Measurements from ENCODE around the gene L1CAM.

Gene L1CAM

DNA sequence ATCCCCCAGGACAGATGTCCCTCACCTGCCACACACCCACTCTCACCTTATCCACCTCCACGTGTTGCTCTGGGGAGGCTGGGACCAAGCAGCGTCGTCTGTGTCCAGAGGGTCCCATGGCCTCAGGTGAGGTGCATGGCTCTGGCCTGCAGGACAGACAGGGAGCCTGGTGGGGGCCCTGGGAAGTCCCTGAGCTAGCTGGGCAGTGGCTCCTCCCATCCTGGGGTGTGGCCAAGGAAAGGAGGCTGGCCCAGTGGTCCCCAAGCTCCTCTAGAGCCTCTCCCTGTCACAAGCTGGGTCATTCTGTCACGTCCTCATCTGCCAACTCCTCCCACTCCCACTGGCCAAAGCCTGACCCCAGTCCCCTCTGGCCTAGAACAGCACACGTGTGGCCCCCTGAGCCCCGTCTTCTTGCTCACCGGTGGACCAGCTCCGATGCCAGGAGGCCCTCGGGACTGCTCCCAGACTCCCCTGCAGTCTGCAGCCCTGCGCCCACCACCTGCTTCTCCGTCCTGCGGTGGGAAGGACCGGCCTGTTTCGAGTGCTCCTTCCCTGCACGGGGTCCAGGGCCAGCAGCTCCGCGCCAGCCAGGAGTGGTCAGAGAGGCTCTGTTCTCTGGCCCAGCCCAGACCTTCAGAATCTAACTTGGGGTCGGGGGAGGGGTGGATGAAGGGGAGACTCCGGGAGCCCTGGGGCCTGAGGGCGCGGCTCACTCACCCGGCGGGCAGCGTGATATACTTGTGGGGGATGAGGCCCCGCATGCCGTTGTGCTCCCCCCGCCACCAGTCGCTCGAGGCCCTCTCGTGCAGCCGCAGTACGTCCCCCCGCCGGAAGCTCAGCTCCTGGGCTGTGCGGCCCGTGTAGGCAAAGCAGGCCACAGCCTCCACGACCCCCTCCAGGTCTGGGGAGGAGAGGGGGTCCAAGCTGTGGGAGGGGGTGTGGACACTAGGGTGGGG is 23.3 kb upstream of the L1CAM start:
- no peak for ATAC-seq (ENCODE audit: insufficient read depth, low read depth)
- H3K36me3 ChIP-seq (ENCODE audit: insufficient read depth, low read length): peaks cover 49% of the 10 kb centered on the region

DNA sequence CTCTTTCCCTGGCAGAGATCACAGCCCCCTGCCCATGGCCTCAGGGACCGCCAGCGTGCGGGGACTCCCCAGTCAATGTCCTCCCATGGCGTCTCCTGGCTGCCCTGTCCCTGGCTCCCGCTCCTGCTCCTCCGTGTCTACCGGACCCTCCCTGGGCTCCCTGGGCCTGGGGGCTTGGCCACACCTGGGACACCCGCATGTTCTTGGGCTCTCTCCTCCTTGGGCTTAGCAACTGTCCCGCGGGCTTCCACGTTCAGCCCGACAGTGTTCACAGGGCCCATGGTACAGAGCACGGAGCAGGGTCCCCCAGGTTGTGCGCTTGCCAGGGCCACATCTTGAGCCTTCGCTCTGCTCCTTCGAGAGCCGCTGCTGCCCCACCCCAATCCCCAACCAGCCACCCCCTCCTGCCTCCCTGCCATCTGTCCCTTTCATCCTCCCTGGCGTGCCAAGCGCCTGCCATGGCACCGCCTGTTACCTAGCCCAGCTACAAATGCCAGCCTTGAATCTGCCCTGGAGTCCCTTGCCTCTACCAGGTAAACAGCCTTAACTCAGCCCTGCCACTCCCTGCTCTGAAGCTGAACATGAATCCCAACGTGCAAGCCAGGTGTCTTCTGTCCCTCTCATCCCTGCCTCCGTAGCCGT is 22.4 kb upstream of the L1CAM start:
- ATAC-seq (ENCODE audit: insufficient read depth, low read depth): no peak
- H3K27me3 ChIP-seq (ENCODE audit: insufficient read depth, low read length, poor library complexity): no peaks in the 10 kb centered on the region
- no peaks in the 10 kb centered on the region for H3K79me2 ChIP-seq (ENCODE audit: insufficient read depth, low read length)
- no peak overlapping the region for H3K27ac ChIP-seq (ENCODE audit: low read length)
- H3K4me3 ChIP-seq (ENCODE audit: low read depth in 1 of 2, low read length in 2 of 2): no peak overlapping the region
- no peaks in the 10 kb centered on the region for H3K9me3 ChIP-seq (ENCODE audit: insufficient read depth, low read length, severe bottlenecking)
- peaks cover 1% of the 10 kb centered on the region; the same call in 1 of the 2 replicates for H4K20me1 ChIP-seq (ENCODE audit: insufficient read depth, low read length)
- H3K4me2 ChIP-seq (ENCODE audit: insufficient read depth, low read length): no peak overlapping the region
- peaks cover 39% of the 10 kb centered on the region for H3K36me3 ChIP-seq (ENCODE audit: insufficient read depth, low read length)
- no peak for TF ChIP-seq EZH2 (IDR thresholded peaks at IDR 0.05; ENCODE audit: borderline replicate concordance, low read depth, low read length, severe bottlenecking)
- TF ChIP-seq, protein P1, sequence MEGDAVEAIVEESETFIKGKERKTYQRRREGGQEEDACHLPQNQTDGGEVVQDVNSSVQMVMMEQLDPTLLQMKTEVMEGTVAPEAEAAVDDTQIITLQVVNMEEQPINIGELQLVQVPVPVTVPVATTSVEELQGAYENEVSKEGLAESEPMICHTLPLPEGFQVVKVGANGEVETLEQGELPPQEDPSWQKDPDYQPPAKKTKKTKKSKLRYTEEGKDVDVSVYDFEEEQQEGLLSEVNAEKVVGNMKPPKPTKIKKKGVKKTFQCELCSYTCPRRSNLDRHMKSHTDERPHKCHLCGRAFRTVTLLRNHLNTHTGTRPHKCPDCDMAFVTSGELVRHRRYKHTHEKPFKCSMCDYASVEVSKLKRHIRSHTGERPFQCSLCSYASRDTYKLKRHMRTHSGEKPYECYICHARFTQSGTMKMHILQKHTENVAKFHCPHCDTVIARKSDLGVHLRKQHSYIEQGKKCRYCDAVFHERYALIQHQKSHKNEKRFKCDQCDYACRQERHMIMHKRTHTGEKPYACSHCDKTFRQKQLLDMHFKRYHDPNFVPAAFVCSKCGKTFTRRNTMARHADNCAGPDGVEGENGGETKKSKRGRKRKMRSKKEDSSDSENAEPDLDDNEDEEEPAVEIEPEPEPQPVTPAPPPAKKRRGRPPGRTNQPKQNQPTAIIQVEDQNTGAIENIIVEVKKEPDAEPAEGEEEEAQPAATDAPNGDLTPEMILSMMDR (IDR thresholded peaks at IDR 0.05; ENCODE audit: borderline replicate concordance, extremely low read depth, low read length, poor library complexity, severe bottlenecking): no peak
- H2AFZ ChIP-seq (ENCODE audit: low read depth, low read length): no peak overlapping the region
- no peak for DNase-seq
- H3K9ac ChIP-seq (ENCODE audit: low read depth, low read length): no peak overlapping the region
- no peaks in the 10 kb centered on the region for H3K4me1 ChIP-seq (ENCODE audit: insufficient read depth, low read length)

More for the DNA sequence above, 23.3 kb upstream of the L1CAM start:
- Histone ChIP-seq H3K27ac (ENCODE audit: low read length) (no peak overlapping the region), H3K4me2 (ENCODE audit: insufficient read depth, low read length) (no peak overlapping the region), H3K27me3 (ENCODE audit: insufficient read depth, low read length, poor library complexity) (no peaks in the 10 kb centered on the region), H2AFZ (ENCODE audit: low read depth, low read length) (no peak overlapping the region), H3K9ac (ENCODE audit: low read depth, low read length) (no peak overlapping the region), H3K79me2 (ENCODE audit: insufficient read depth, low read length) (no peaks in the 10 kb centered on the region), H3K4me1 (ENCODE audit: insufficient read depth, low read length) (no peaks in the 10 kb centered on the region), H3K4me3 (ENCODE audit: low read depth in 1 of 2, low read length in 2 of 2) (no peak overlapping the region), H3K9me3 (ENCODE audit: insufficient read depth, low read length, severe bottlenecking) (no peaks in the 10 kb centered on the region), H4K20me1 (ENCODE audit: insufficient read depth, low read length) (peaks cover 7% of the 10 kb centered on the region; the same call in 1 of the 2 replicates)
- no peak for DNase-seq
- no peak for TF ChIP-seq EZH2 (IDR thresholded peaks at IDR 0.05; ENCODE audit: borderline replicate concordance, low read depth, low read length, severe bottlenecking)
- TF ChIP-seq, protein P1 (IDR thresholded peaks at IDR 0.05; ENCODE audit: borderline replicate concordance, extremely low read depth, low read length, poor library complexity, severe bottlenecking): no peak

DNA sequence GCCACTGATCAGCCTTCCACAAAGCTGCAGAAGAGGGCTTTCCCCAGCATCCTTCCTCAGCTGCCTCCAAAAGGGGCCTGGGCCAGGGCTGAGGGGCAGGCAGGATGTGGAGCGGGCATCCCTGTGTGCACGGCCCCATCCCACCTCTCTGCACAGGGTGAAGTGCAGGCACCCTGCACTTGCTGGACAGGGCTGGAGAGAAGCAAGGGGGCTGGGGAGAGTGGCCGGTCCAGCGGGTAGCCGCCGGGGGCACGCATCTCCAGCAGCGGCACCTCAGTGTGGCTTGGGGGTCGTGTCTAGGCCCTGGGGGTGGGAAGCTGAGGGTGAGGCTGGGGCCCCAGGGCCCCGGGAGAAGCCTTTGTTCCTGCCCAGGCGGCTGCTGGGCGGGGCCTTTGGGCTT is 21.5 kb upstream of the L1CAM start:
- Histone ChIP-seq H2AFZ (ENCODE audit: low read depth, low read length) (no peak overlapping the region), H3K79me2 (ENCODE audit: insufficient read depth, low read length) (no peaks in the 10 kb centered on the region), H3K36me3 (ENCODE audit: insufficient read depth, low read length) (peaks cover 32% of the 10 kb centered on the region), H3K4me2 (ENCODE audit: insufficient read depth, low read length) (no peak overlapping the region), H3K4me3 (ENCODE audit: low read depth in 1 of 2, low read length in 2 of 2) (no peak overlapping the region), H3K4me1 (ENCODE audit: insufficient read depth, low read length) (no peaks in the 10 kb centered on the region), H3K27me3 (ENCODE audit: insufficient read depth, low read length, poor library complexity) (no peaks in the 10 kb centered on the region), H3K9ac (ENCODE audit: low read depth, low read length) (no peak overlapping the region), H3K9me3 (ENCODE audit: insufficient read depth, low read length, severe bottlenecking) (no peaks in the 10 kb centered on the region), H4K20me1 (ENCODE audit: insufficient read depth, low read length) (no peaks in the 10 kb centered on the region; the same call in 1 of the 2 replicates), H3K27ac (ENCODE audit: low read length) (no peak overlapping the region)
- ATAC-seq (ENCODE audit: insufficient read depth, low read depth): no peak
- no peak for DNase-seq
- TF ChIP-seq, protein P1 (IDR thresholded peaks at IDR 0.05; ENCODE audit: borderline replicate concordance, extremely low read depth, low read length, poor library complexity, severe bottlenecking): no peak
- no peak for TF ChIP-seq EZH2 (IDR thresholded peaks at IDR 0.05; ENCODE audit: borderline replicate concordance, low read depth, low read length, severe bottlenecking)
